OCI-LY7 (cell line): ENCODE measurements around the gene ATXN1. TPM values are rescaled to one million over a fixed set of nuclear protein-coding genes. Genes with fewer than 3 reads are reported as not detected.

Source experiments
- BruUV-seq: library from RNA; stranded (reverse); fragments of 400-500 nt; replicated peaks from 2 replicates; lab custom pipeline; 2021; lab: Mats Ljungman, UMichigan
- CTCF ChIA-PET: fragments of 300-600 bp; sonication (Branson Sonifier 250); formaldehyde crosslinking; loops from one replicate; lab custom pipeline; 2022; ENCODE audit warnings: antibody characterized with exemption; ENCODE audit not compliant: unreplicated experiment; lab: Charles Lee
- POLR2A ChIA-PET: fragments of 300-600 bp; sonication (Branson Sonifier 250); formaldehyde crosslinking; loops from one replicate; lab custom pipeline; 2022; ENCODE audit warnings: antibody characterized with exemption; lab: Charles Lee
- DNase-seq: peaks from one replicate; pipeline ENCODE4 v3.0.0-alpha.2; 2015; ENCODE audit warnings: low spot score
- H2AFZ ChIP-seq: fragments of 200-600 bp; sonication (generic), shearing (Covaris generic); 2 replicates; pipeline ENCODE4 v1.6.1; 2014; ENCODE audit warnings: mild to moderate bottlenecking, antibody characterized with exemption, low read length, moderate library complexity
- H3K27ac ChIP-seq: fragments of 200-600 bp; sonication (generic); 2 replicates; pipeline ENCODE4 v1.5.1; 2014; ENCODE audit warnings: mixed run types, low read depth, mild to moderate bottlenecking, moderate library complexity, low read length, inconsistent platforms; ENCODE audit not compliant: poor library complexity, severe bottlenecking
- H3K36me3 ChIP-seq: fragments of 200-600 bp; sonication (generic); 2 replicates; pipeline ENCODE4 v1.6.1; 2014; ENCODE audit warnings: mild to moderate bottlenecking, antibody characterized with exemption, low read length, moderate library complexity, mixed read lengths; ENCODE audit not compliant: insufficient read depth
- H3K4me1 ChIP-seq: fragments of 200-600 bp; sonication (generic); 2 replicates; pipeline ENCODE4 v1.5.1; 2014; ENCODE audit warnings: mild to moderate bottlenecking, low read length; ENCODE audit not compliant: insufficient read depth, poor library complexity, severe bottlenecking
- H3K4me2 ChIP-seq: fragments of 200-600 bp; sonication (generic); 2 replicates; pipeline ENCODE4 v1.6.1; 2014; ENCODE audit warnings: mild to moderate bottlenecking, low read length
- H3K4me3 ChIP-seq: fragments of 200-600 bp; sonication (generic); 2 replicates; pipeline ENCODE4 v1.5.1; 2014; ENCODE audit warnings: mild to moderate bottlenecking, low read depth, low read length; ENCODE audit not compliant: poor library complexity, severe bottlenecking
- H3K79me2 ChIP-seq: fragments of 200-600 bp; sonication (generic); 2 replicates; pipeline ENCODE4 v1.6.1; 2016; ENCODE audit warnings: low read depth, mild to moderate bottlenecking, low read length, moderate library complexity, mixed read lengths; ENCODE audit not compliant: insufficient read depth
- H3K9me2 ChIP-seq: fragments of 200-600 bp; sonication (generic); 2 replicates; pipeline ENCODE4 v1.6.1; 2016; ENCODE audit warnings: mild to moderate bottlenecking, low read length, mixed read lengths; ENCODE audit not compliant: insufficient read depth
- H3K9me3 ChIP-seq: fragments of 200-600 bp; sonication (generic); 2 replicates; pipeline ENCODE4 v1.6.1; 2014; ENCODE audit warnings: mild to moderate bottlenecking, mixed run types, low read length, mixed read lengths
- H4K20me1 ChIP-seq: fragments of 200-600 bp; sonication (generic); 2 replicates; pipeline ENCODE4 v1.6.1; 2014; ENCODE audit warnings: mild to moderate bottlenecking, antibody characterized with exemption, low read length, moderate library complexity, mixed read lengths; ENCODE audit not compliant: insufficient read depth
- EZH2phosphoT487 ChIP-seq: fragments of 200-600 bp; sonication (generic); IDR thresholded peaks from 2 replicates; pipeline ENCODE4 v1.6.1; 2018; ENCODE audit warnings: low read depth, borderline replicate concordance, mild to moderate bottlenecking, mixed run types, antibody characterized with exemption, low read length, moderate library complexity, mixed read lengths
- intact Hi-C: fragments of 100-400 bp; cut with micrococcal nuclease; formaldehyde crosslinking; loops from one replicate; pipeline ENCODE4 v1.10.0; 2022; ENCODE audit not compliant: unreplicated experiment
- total RNA-seq, 2 experiments: library from RNA; depleted of rRNA in 1 of 2; stranded (reverse); fragments of >200 nt in 1 of 2; shearing (Covaris generic) in 1 of 2; gene quantifications; 2 replicates each; pipeline ENCODE4 v1.2.3, GENCODE V29; 2014 to 2022
- TF ChIP-seq, protein P1 (sequence below): fragments of 200-600 bp; sonication (generic); conservative IDR thresholded peaks from 2 replicates; pipeline ENCODE4 v1.5.1; 2014; ENCODE audit warnings: mild to moderate bottlenecking, antibody characterized with exemption, low read length, moderate library complexity, mixed read lengths

The ATXN1 gene
- total RNA-seq, 2 experiments from 2014 or later: not detected

DNA sequence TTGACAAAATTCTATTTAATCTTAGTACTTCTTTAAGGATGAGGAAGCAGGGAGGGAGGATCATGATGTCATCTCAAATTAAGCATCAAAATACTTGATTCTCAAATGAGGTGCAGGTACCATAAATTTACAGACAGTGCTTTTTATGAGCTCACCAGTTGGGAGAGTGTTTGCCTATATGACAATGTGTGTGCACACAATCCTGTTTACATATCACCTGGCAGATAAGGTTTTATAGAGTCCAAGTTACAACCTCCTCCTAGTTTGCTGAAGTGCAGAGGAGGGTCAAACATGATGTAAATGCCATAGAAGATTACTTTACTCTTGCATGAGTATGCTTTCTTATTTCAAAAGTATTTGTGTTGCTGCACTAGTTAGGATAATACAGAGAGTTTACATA is 6.4 kb downstream of the ATXN1 start:
- BruUV-seq: no TSS peak
- no peaks in the 10 kb centered on the region for H3K9me2 ChIP-seq
- no peak overlapping the region for H2AFZ ChIP-seq
- no peak overlapping the region for H3K4me3 ChIP-seq
- POLR2A ChIA-PET: interaction anchor here (0.7 kb wide), 1 partner anchor 45 kb away, joined by 3 read pairs; no protein-coding TSS in a partner anchor
- CTCF ChIA-PET: no interaction called here
- no peaks in the 10 kb centered on the region for H3K4me1 ChIP-seq
- no peaks in the 10 kb centered on the region for H4K20me1 ChIP-seq
- no peaks in the 10 kb centered on the region for H3K36me3 ChIP-seq
- no peaks in the 10 kb centered on the region for H3K79me2 ChIP-seq
- no peak overlapping the region for H3K27ac ChIP-seq
- intact Hi-C loops: no loop called here
- DNase-seq: no peak
- no peak for TF ChIP-seq EZH2phosphoT487
- TF ChIP-seq, protein P1, sequence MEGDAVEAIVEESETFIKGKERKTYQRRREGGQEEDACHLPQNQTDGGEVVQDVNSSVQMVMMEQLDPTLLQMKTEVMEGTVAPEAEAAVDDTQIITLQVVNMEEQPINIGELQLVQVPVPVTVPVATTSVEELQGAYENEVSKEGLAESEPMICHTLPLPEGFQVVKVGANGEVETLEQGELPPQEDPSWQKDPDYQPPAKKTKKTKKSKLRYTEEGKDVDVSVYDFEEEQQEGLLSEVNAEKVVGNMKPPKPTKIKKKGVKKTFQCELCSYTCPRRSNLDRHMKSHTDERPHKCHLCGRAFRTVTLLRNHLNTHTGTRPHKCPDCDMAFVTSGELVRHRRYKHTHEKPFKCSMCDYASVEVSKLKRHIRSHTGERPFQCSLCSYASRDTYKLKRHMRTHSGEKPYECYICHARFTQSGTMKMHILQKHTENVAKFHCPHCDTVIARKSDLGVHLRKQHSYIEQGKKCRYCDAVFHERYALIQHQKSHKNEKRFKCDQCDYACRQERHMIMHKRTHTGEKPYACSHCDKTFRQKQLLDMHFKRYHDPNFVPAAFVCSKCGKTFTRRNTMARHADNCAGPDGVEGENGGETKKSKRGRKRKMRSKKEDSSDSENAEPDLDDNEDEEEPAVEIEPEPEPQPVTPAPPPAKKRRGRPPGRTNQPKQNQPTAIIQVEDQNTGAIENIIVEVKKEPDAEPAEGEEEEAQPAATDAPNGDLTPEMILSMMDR: no peak
- no peak overlapping the region for H3K4me2 ChIP-seq
- no peaks in the 10 kb centered on the region for H3K9me3 ChIP-seq

DNA sequence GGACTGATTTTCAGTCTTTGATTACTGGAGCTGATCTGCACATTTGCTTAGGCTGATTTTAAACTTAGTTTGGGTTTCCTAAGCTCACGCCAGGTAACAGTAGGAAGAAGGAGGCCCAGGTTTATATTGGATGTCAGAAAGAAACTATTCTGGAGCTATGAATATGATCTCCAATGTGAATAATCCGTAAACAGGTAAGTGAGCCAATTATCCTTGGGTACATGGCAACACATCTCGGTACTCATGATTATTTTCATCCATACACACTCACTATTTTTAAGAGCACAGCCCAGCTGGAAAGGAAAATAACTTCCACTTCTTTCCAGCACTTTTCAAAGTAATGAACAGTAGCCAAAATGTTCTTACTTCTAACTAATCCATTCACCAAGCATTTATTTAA is 7.0 kb downstream of the ATXN1 start:
- no peaks in the 10 kb centered on the region for H3K79me2 ChIP-seq
- POLR2A ChIA-PET: interaction anchor here (0.6 to 0.7 kb wide), 3 partner anchors 44 to 1042 kb away, joined by 3 to 5 read pairs (median 3); no protein-coding TSS in a partner anchor

DNA sequence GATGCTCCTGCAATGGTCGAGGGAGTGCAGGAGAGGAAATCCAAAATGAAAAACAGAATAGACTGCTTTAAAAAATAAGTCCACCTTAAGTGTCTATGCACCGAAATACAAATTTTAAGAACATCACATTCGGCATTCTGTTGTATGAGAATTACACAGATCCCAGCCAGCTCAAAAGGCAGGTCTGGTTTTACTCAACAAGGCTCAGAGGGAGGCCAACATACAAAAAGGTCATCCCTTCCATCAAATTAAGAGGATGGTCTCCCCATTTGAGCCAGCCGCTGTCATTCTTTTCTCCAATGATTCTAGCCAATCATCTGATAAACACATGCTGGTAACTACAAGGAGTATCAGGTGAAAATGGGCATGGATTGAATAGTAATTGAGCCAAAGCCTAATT is 7.9 kb downstream of the ATXN1 start:
- no peak overlapping the region for H2AFZ ChIP-seq
- no peak for DNase-seq
- no peak overlapping the region for H3K27ac ChIP-seq
- no peaks in the 10 kb centered on the region for H3K4me1 ChIP-seq
- no peak overlapping the region for H3K4me2 ChIP-seq
- H3K36me3 ChIP-seq: no peaks in the 10 kb centered on the region
- TF ChIP-seq, protein P1: no peak
- TF ChIP-seq EZH2phosphoT487: no peak
- H3K79me2 ChIP-seq: no peaks in the 10 kb centered on the region
- POLR2A ChIA-PET: no interaction called here
- BruUV-seq: no TSS peak
- H4K20me1 ChIP-seq: no peaks in the 10 kb centered on the region
- no peaks in the 10 kb centered on the region for H3K9me2 ChIP-seq
- H3K4me3 ChIP-seq: no peak overlapping the region
- CTCF ChIA-PET: no interaction called here
- intact Hi-C loops: no loop called here
- H3K9me3 ChIP-seq: no peaks in the 10 kb centered on the region

More for the DNA sequence above, 7.0 kb downstream of the ATXN1 start:
- H2AFZ ChIP-seq: no peak overlapping the region
- H3K4me3 ChIP-seq: no peak overlapping the region
- intact Hi-C loops: no loop called here
- H3K4me2 ChIP-seq: no peak overlapping the region
- no peaks in the 10 kb centered on the region for H4K20me1 ChIP-seq
- no peak overlapping the region for H3K27ac ChIP-seq
- CTCF ChIA-PET: no interaction called here
- TF ChIP-seq, protein P1: no peak
- no peak for TF ChIP-seq EZH2phosphoT487
- no peaks in the 10 kb centered on the region for H3K36me3 ChIP-seq
- no TSS peak for BruUV-seq
- no peak for DNase-seq
- no peaks in the 10 kb centered on the region for H3K4me1 ChIP-seq
- no peaks in the 10 kb centered on the region for H3K9me3 ChIP-seq
- H3K9me2 ChIP-seq: no peaks in the 10 kb centered on the region
